ENCODE data around the gene ATXN1. TPM values are rescaled to one million over a fixed set of nuclear protein-coding genes. Genes with fewer than 3 reads are reported as not detected.

ATXN1 gene
- total RNA-seq, 1 donor from 2014 or later, result 59.8 TPM

GRCh38 chr6:16399695-16400094 is 361.6 kb downstream of the ATXN1 start:
- H3K27me3 Mint-ChIP-seq, result no peaks in the 10 kb centered on the region
- POLR2A ChIA-PET, result no interaction called here
- DNase-seq (no peak), ATAC-seq (ENCODE audit: low read depth) (no peak)
- CTCF ChIA-PET, result no interaction called here
- no peak overlapping the region for H3K4me3 Mint-ChIP-seq
- intact Hi-C loops (cut with micrococcal nuclease), result loop anchor here (10.0 kb wide), 1 partner anchor 555 kb away; no protein-coding TSS in a partner anchor
- H3K9me3 Mint-ChIP-seq, result no peaks in the 10 kb centered on the region
- H3K36me3 Mint-ChIP-seq (ENCODE audit: low read depth), result no peaks in the 10 kb centered on the region
- H3K4me1 Mint-ChIP-seq, result peaks cover 8% of the 10 kb centered on the region
- TF ChIP-seq CTCF (IDR thresholded peaks at IDR 0.05), result no peak
- no peak overlapping the region for H3K27ac Mint-ChIP-seq

- Mint-ChIP-seq H3K36me3 (ENCODE audit: low read depth) (no peaks in the 10 kb centered on the region), H3K4me3 (no peak overlapping the region), H3K27me3 (no peaks in the 10 kb centered on the region), H3K9me3 (no peaks in the 10 kb centered on the region), H3K27ac (no peak overlapping the region), H3K4me1 (peaks cover 7% of the 10 kb centered on the region)
- intact Hi-C loops (cut with micrococcal nuclease), result no loop called here
- CTCF ChIA-PET, result no interaction called here
- ATAC-seq (ENCODE audit: low read depth), result no peak
- POLR2A ChIA-PET, result no interaction called here
- DNase-seq, result no peak
- TF ChIP-seq CTCF (IDR thresholded peaks at IDR 0.05), result no peak
Observed at GRCh38 chr6:16399158-16399557, 362.1 kb downstream of the ATXN1 start.

GRCh38 chr6:16398587-16398986 is 362.7 kb downstream of the ATXN1 start:
- intact Hi-C loops (cut with micrococcal nuclease), result no loop called here
- no peak overlapping the region for H3K4me3 Mint-ChIP-seq
- ChIA-PET CTCF (no interaction called here), POLR2A (no interaction called here)
- no peaks in the 10 kb centered on the region for H3K27me3 Mint-ChIP-seq
- no peak overlapping the region for H3K27ac Mint-ChIP-seq
- peaks cover 2% of the 10 kb centered on the region for H3K4me1 Mint-ChIP-seq
- no peaks in the 10 kb centered on the region for H3K36me3 Mint-ChIP-seq (ENCODE audit: low read depth)
- no peaks in the 10 kb centered on the region for H3K9me3 Mint-ChIP-seq
- ATAC-seq (ENCODE audit: low read depth), result no peak
- no peak for TF ChIP-seq CTCF (IDR thresholded peaks at IDR 0.05)
- DNase-seq, result no peak

- H3K27ac Mint-ChIP-seq, result no peak overlapping the region
- H3K4me1 Mint-ChIP-seq, result no peaks in the 10 kb centered on the region
- H3K27me3 Mint-ChIP-seq, result no peaks in the 10 kb centered on the region
- no peak overlapping the region for H3K4me3 Mint-ChIP-seq
- intact Hi-C loops (cut with micrococcal nuclease), result no loop called here
- DNase-seq, result no peak
- ChIA-PET CTCF (no interaction called here), POLR2A (no interaction called here)
- no peaks in the 10 kb centered on the region for H3K9me3 Mint-ChIP-seq
- TF ChIP-seq CTCF (IDR thresholded peaks at IDR 0.05), result no peak
- ATAC-seq (ENCODE audit: low read depth), result no peak
- no peaks in the 10 kb centered on the region for H3K36me3 Mint-ChIP-seq (ENCODE audit: low read depth)
Observed at GRCh38 chr6:16397623-16398022, 363.6 kb downstream of the ATXN1 start.

GRCh38 chr6:16396497-16397319 is 364.6 kb downstream of the ATXN1 start:
- Mint-ChIP-seq H3K4me1 (no peaks in the 10 kb centered on the region), H3K27ac (no peak overlapping the region), H3K36me3 (ENCODE audit: low read depth) (no peaks in the 10 kb centered on the region), H3K9me3 (no peaks in the 10 kb centered on the region), H3K4me3 (no peak overlapping the region), H3K27me3 (no peaks in the 10 kb centered on the region)
- no peak for TF ChIP-seq CTCF (IDR thresholded peaks at IDR 0.05)
- ChIA-PET CTCF (interaction anchor here (1.4 kb wide), 1 partner anchor 65 kb away, joined by 3 read pairs; no protein-coding TSS in a partner anchor), POLR2A (no interaction called here)
- intact Hi-C loops (cut with micrococcal nuclease), result no loop called here
- DNase-seq (no peak), ATAC-seq (ENCODE audit: low read depth) (no peak)

All from activated B cell treated with CpG ODN at 0.5 μM for 24 hours (primary cell).